GM12878 (cell line): ENCODE results near the gene CTNNAL1. TPM values are rescaled to one million over a fixed set of nuclear protein-coding genes. Genes with fewer than 3 reads are reported as not detected.
A peak's percentile ranks its signal among the peaks of the same experiment; 100 is the strongest.

Experiments
- BCL3 ChIP-seq: IDR thresholded peaks from 2 replicates; pipeline ENCODE4 v1.6.1; 2011; ENCODE audit warnings: borderline replicate concordance, low read depth, mild to moderate bottlenecking, moderate library complexity, low read length; ENCODE audit not compliant: insufficient read depth, poor library complexity, severe bottlenecking
- CBFB ChIP-seq: IDR thresholded peaks from 2 replicates; pipeline ENCODE4 v1.6.1; 2016; ENCODE audit warnings: antibody characterized with exemption, low read depth
- CREM ChIP-seq: IDR thresholded peaks from 2 replicates; pipeline ENCODE4 v1.6.1; 2014; ENCODE audit warnings: antibody characterized with exemption, low read depth
- DPF2 ChIP-seq: fragments of 450-650 bp; IDR thresholded peaks from 2 replicates; pipeline ENCODE4 v1.6.1; 2017; ENCODE audit warnings: mild to moderate bottlenecking
- EED ChIP-seq: sonication (generic); IDR thresholded peaks from 2 replicates; pipeline ENCODE4 v1.6.1; 2016; ENCODE audit warnings: antibody characterized with exemption, low read depth
- FOS ChIP-seq: IDR thresholded peaks from 3 replicates; pipeline ENCODE4 v1.6.1; 2011; ENCODE audit warnings: borderline replicate concordance; ENCODE audit not compliant: insufficient read length; ENCODE audit errors: extremely low read depth
- GATAD2B ChIP-seq: fragments of 450-650 bp; conservative IDR thresholded peaks from 2 replicates; pipeline ENCODE4 v1.6.1; 2017; ENCODE audit warnings: low read depth, mild to moderate bottlenecking, moderate library complexity
- JUNB ChIP-seq: IDR thresholded peaks from 2 replicates; pipeline ENCODE4 v1.6.1; 2016; ENCODE audit warnings: antibody characterized with exemption, mild to moderate bottlenecking
- JUND ChIP-seq: IDR thresholded peaks from 2 replicates; pipeline ENCODE4 v1.6.1; 2012; ENCODE audit warnings: low read depth, mild to moderate bottlenecking, low read length, improper control_type of control experiment, moderate library complexity
- MTA2 ChIP-seq: fragments of 450-650 bp; IDR thresholded peaks from 2 replicates; pipeline ENCODE4 v1.6.1; 2016; ENCODE audit warnings: low read depth, mild to moderate bottlenecking, moderate library complexity
- MTA3 ChIP-seq: IDR thresholded peaks from 2 replicates; pipeline ENCODE4 v1.6.1; 2012; ENCODE audit warnings: low read length, inconsistent platforms, borderline replicate concordance
- NFYB ChIP-seq: IDR thresholded peaks from 2 replicates; pipeline ENCODE4 v1.6.1; 2011; ENCODE audit warnings: low read depth, mild to moderate bottlenecking, low read length, improper control_type of control experiment, moderate library complexity; ENCODE audit not compliant: insufficient read depth
- PRDM15 ChIP-seq: fragments of 450-650 bp; formaldehyde crosslinking; IDR thresholded peaks from 2 replicates; pipeline ENCODE4 v1.4.0; 2020; ENCODE audit warnings: mild to moderate bottlenecking, moderate library complexity
- RELB ChIP-seq: fragments of 450-650 bp; IDR thresholded peaks from 2 replicates; pipeline ENCODE4 v1.6.1; 2017; ENCODE audit warnings: low read depth, mild to moderate bottlenecking, moderate library complexity
- TBL1XR1 ChIP-seq: IDR thresholded peaks from 2 replicates; pipeline ENCODE4 v1.6.1; 2012; ENCODE audit warnings: low read depth, low read length, improper control_type of control experiment
- ZBTB11 ChIP-seq: fragments of 450-650 bp; formaldehyde crosslinking; IDR thresholded peaks from 2 replicates; pipeline ENCODE4 v1.5.0; 2022; ENCODE audit warnings: mild to moderate bottlenecking, missing genetic modification characterization
- ZNF384 ChIP-seq: IDR thresholded peaks from 2 replicates; pipeline ENCODE4 v1.6.1; 2012; ENCODE audit warnings: low read depth, mild to moderate bottlenecking, low read length, improper control_type of control experiment, borderline replicate concordance
- ZNF622 ChIP-seq: fragments of 450-650 bp; IDR thresholded peaks from 2 replicates; pipeline ENCODE4 v1.6.1; 2017; ENCODE audit warnings: mild to moderate bottlenecking, inconsistent platforms
- polyA plus RNA-seq, 11 experiments: library from polyadenylated mRNA; depleted of rRNA in 4 of 11; unstranded in 6 of 11; stranded (reverse) in 5 of 11; fragments of >200 nt; fragmentation: Nextera tagmentation in 4 of 11; fragmentation: Illumina TruSeq in 1 of 11; extraction: Ambion mirVana in 4 of 11; extraction: Trizol in 1 of 11; gene quantifications; 1 replicate in 1 of 11; 2 replicates in 10 of 11; pipeline versions ENCODE4 v1.2.1 to v1.2.3, GENCODE V29; 2011 to 2016; ENCODE audit warnings: inconsistent platforms in 2 of 11, missing spikeins in 2 of 11, low read depth in 1 of 11
- total RNA-seq, 4 experiments: library from RNA; depleted of rRNA in 3 of 4; stranded (reverse); fragments of >200 nt in 3 of 4; fragmentation: Illumina TruSeq in 1 of 4; extraction: Trizol in 1 of 4; gene quantifications; 2 replicates each; pipeline versions ENCODE4 v1.2.1 to v1.2.3, GENCODE V29; 2013 to 2021

The CTNNAL1 gene
- total and polyA plus RNA-seq, 10 of the 15 experiments (the other 5 are each of a cell fraction or from before 2014, with no cell fraction given), result 16.3 to 82.5 (median 45.2) TPM

- TF ChIP-seq RELB, result peak; percentile 60; the same call in 1 of the 2 replicates
- peak; percentile 91 for TF ChIP-seq JUNB
- no peak for TF ChIP-seq NFYB
- TF ChIP-seq ZNF622, result no peak
- no peak for TF ChIP-seq TBL1XR1
- peak; percentile 68; the same call in 1 of the 2 replicates for TF ChIP-seq MTA3
- TF ChIP-seq ZBTB11 (CRISPR knock-in tag), result no peak
- peak; percentile 50; the same call in 1 of the 2 replicates for TF ChIP-seq CREM
- TF ChIP-seq MTA2, result 0 out of 2 replicates have a peak, but pooled peaks have one; percentile 14
- no peak for TF ChIP-seq ZNF384
- no peak for TF ChIP-seq FOS
- no peak for TF ChIP-seq DPF2
- TF ChIP-seq CBFB, result 0 out of 2 replicates have a peak, but pooled peaks have one; percentile 50
- TF ChIP-seq GATAD2B, result no peak
- peak; percentile 86; the same call in 1 of the 2 replicates for TF ChIP-seq EED
- peak; percentile 29 for TF ChIP-seq BCL3
- peak; percentile 66 for TF ChIP-seq JUND
- no peak for TF ChIP-seq PRDM15 (CRISPR knock-in tag)
Observed at GRCh38 chr9:109012009-109012875, 1.1 kb downstream of the CTNNAL1 start (continued).
